Dendritic cell treated with granulocyte-macrophage colony-stimulating factor and Interleukin-4, amounts not matched to agents 40 ng/mL and 50 ng/mL, for 4 days (primary cell): ENCODE data around the gene TTC21B.

Source experiments
- H3K27ac Mint-ChIP-seq: one replicate; pipeline ENCODE4 v1.8.0; 2022; ENCODE audit warnings: mild to moderate bottlenecking, mixed read lengths
- H3K27me3 Mint-ChIP-seq: one replicate; pipeline ENCODE4 v1.8.0; 2022; ENCODE audit warnings: mild to moderate bottlenecking, mixed read lengths
- H3K36me3 Mint-ChIP-seq: one replicate; pipeline ENCODE4 v1.8.0; 2022; ENCODE audit warnings: low read depth, mixed read lengths
- H3K4me1 Mint-ChIP-seq: one replicate; pipeline ENCODE4 v1.8.0; 2022; ENCODE audit warnings: low read depth, mixed read lengths
- H3K4me3 Mint-ChIP-seq: one replicate; pipeline ENCODE4 v1.8.0; 2022; ENCODE audit warnings: mild to moderate bottlenecking, moderate library complexity, mixed read lengths
- H3K9me3 Mint-ChIP-seq: one replicate; pipeline ENCODE4 v1.8.0; 2022; ENCODE audit warnings: mixed read lengths
- intact Hi-C: fragments of 100-400 bp; cut with micrococcal nuclease; formaldehyde crosslinking; loops from one replicate; pipeline ENCODE4 v1.15.0; 2022

Gene TTC21B

GRCh38 chr2:165952741-165953211, 800 bp downstream of the TTC21B start:
- Mint-ChIP-seq H3K36me3 (peaks cover 4% of the 10 kb centered on the region), H3K27me3 (no peaks in the 10 kb centered on the region), H3K4me1 (peaks cover 10% of the 10 kb centered on the region), H3K9me3 (no peaks in the 10 kb centered on the region), H3K4me3 (no peak overlapping the region), H3K27ac (no peak overlapping the region)
- intact Hi-C loops = loop anchor here (1.0 to 10.0 kb wide), 3 partner anchors 160 to 462 kb away; partner anchors contain the start of genes GALNT3 and SCN1A

GRCh38 chr2:165952085-165952484, 1.5 kb downstream of the TTC21B start:
- Mint-ChIP-seq H3K4me1 (peaks cover 10% of the 10 kb centered on the region), H3K27me3 (no peaks in the 10 kb centered on the region), H3K27ac (no peak overlapping the region), H3K9me3 (no peaks in the 10 kb centered on the region), H3K4me3 (no peak overlapping the region), H3K36me3 (peaks cover 11% of the 10 kb centered on the region)
- intact Hi-C loops = loop anchor here (5.0 to 10.0 kb wide), 2 partner anchors 160 to 463 kb away; partner anchors contain the start of gene GALNT3

GRCh38 chr2:165950438-165950837, 3.1 kb downstream of the TTC21B start:
- Mint-ChIP-seq H3K4me3 (no peak overlapping the region), H3K27ac (no peak overlapping the region), H3K27me3 (no peaks in the 10 kb centered on the region), H3K9me3 (no peaks in the 10 kb centered on the region), H3K36me3 (peaks cover 12% of the 10 kb centered on the region), H3K4me1 (peaks cover 10% of the 10 kb centered on the region)
- intact Hi-C loops = loop anchor here (5.0 to 10.0 kb wide), 2 partner anchors 158 to 464 kb away; partner anchors contain the start of gene GALNT3

GRCh38 chr2:165941827-165942226, 11.7 kb downstream of the TTC21B start:
- Mint-ChIP-seq H3K9me3 (no peaks in the 10 kb centered on the region), H3K4me1 (no peaks in the 10 kb centered on the region), H3K27me3 (no peaks in the 10 kb centered on the region), H3K36me3 (peaks cover 64% of the 10 kb centered on the region), H3K4me3 (no peak overlapping the region), H3K27ac (no peak overlapping the region)
- intact Hi-C loops = no loop called here

- intact Hi-C loops = no loop called here
- Mint-ChIP-seq H3K27ac (no peak overlapping the region), H3K4me3 (no peak overlapping the region), H3K4me1 (no peaks in the 10 kb centered on the region), H3K36me3 (peaks cover 82% of the 10 kb centered on the region), H3K27me3 (no peaks in the 10 kb centered on the region), H3K9me3 (no peaks in the 10 kb centered on the region)
Observed at GRCh38 chr2:165938237-165938636, 15.3 kb downstream of the TTC21B start.

- Mint-ChIP-seq H3K4me1 (no peaks in the 10 kb centered on the region), H3K27ac (no peak overlapping the region)
Observed at GRCh38 chr2:165933211-165933910, 20.2 kb downstream of the TTC21B start.

GRCh38 chr2:165927774-165928173, 25.8 kb downstream of the TTC21B start:
- Mint-ChIP-seq H3K4me1 (no peaks in the 10 kb centered on the region), H3K9me3 (no peaks in the 10 kb centered on the region), H3K27ac (no peak overlapping the region), H3K4me3 (no peak overlapping the region), H3K36me3 (peaks cover 30% of the 10 kb centered on the region), H3K27me3 (no peaks in the 10 kb centered on the region)
- intact Hi-C loops = no loop called here

More at GRCh38 chr2:165933211-165933910, 20.2 kb downstream of the TTC21B start:
- intact Hi-C loops = no loop called here
- H3K36me3 Mint-ChIP-seq = peaks cover 41% of the 10 kb centered on the region
- H3K27me3 Mint-ChIP-seq = no peaks in the 10 kb centered on the region
- H3K4me3 Mint-ChIP-seq = no peak overlapping the region
- H3K9me3 Mint-ChIP-seq = no peaks in the 10 kb centered on the region

GRCh38 chr2:165927353-165927752, 26.2 kb downstream of the TTC21B start:
- peaks cover 33% of the 10 kb centered on the region for H3K36me3 Mint-ChIP-seq
- no peaks in the 10 kb centered on the region for H3K4me1 Mint-ChIP-seq
- intact Hi-C loops = no loop called here
- H3K9me3 Mint-ChIP-seq = no peaks in the 10 kb centered on the region
- H3K27ac Mint-ChIP-seq = no peak overlapping the region
- H3K4me3 Mint-ChIP-seq = no peak overlapping the region
- H3K27me3 Mint-ChIP-seq = no peaks in the 10 kb centered on the region

- Mint-ChIP-seq H3K4me3 (no peak overlapping the region), H3K36me3 (peaks cover 40% of the 10 kb centered on the region), H3K27ac (no peak overlapping the region), H3K4me1 (no peaks in the 10 kb centered on the region), H3K27me3 (no peaks in the 10 kb centered on the region), H3K9me3 (no peaks in the 10 kb centered on the region)
- intact Hi-C loops = no loop called here
Observed at GRCh38 chr2:165924946-165925345, 28.6 kb downstream of the TTC21B start.

GRCh38 chr2:165920748-165921147, 32.8 kb downstream of the TTC21B start:
- H3K4me3 Mint-ChIP-seq = no peak overlapping the region
- H3K27me3 Mint-ChIP-seq = no peaks in the 10 kb centered on the region
- no peak overlapping the region for H3K27ac Mint-ChIP-seq
- intact Hi-C loops = no loop called here
- no peaks in the 10 kb centered on the region for H3K9me3 Mint-ChIP-seq
- H3K4me1 Mint-ChIP-seq = no peaks in the 10 kb centered on the region
- peaks cover 45% of the 10 kb centered on the region for H3K36me3 Mint-ChIP-seq

- no peaks in the 10 kb centered on the region for H3K9me3 Mint-ChIP-seq
- intact Hi-C loops = no loop called here
- H3K27me3 Mint-ChIP-seq = no peaks in the 10 kb centered on the region
- H3K4me3 Mint-ChIP-seq = no peak overlapping the region
- H3K4me1 Mint-ChIP-seq = no peaks in the 10 kb centered on the region
- H3K27ac Mint-ChIP-seq = no peak overlapping the region
- peaks cover 38% of the 10 kb centered on the region for H3K36me3 Mint-ChIP-seq
Observed at GRCh38 chr2:165913636-165914035, 39.9 kb downstream of the TTC21B start.

- Mint-ChIP-seq H3K36me3 (peaks cover 41% of the 10 kb centered on the region), H3K9me3 (no peaks in the 10 kb centered on the region), H3K27ac (no peak overlapping the region)
Observed at GRCh38 chr2:165911981-165912380, 41.6 kb downstream of the TTC21B start.

GRCh38 chr2:165911231-165911630, 42.3 kb downstream of the TTC21B start:
- Mint-ChIP-seq H3K4me1 (no peaks in the 10 kb centered on the region), H3K27me3 (no peaks in the 10 kb centered on the region), H3K36me3 (peaks cover 38% of the 10 kb centered on the region), H3K27ac (no peak overlapping the region), H3K9me3 (no peaks in the 10 kb centered on the region), H3K4me3 (no peak overlapping the region)
- intact Hi-C loops = no loop called here

More at GRCh38 chr2:165911981-165912380, 41.6 kb downstream of the TTC21B start:
- H3K27me3 Mint-ChIP-seq = no peaks in the 10 kb centered on the region
- intact Hi-C loops = no loop called here
- no peak overlapping the region for H3K4me3 Mint-ChIP-seq
- H3K4me1 Mint-ChIP-seq = no peaks in the 10 kb centered on the region

- Mint-ChIP-seq H3K4me3 (no peak overlapping the region), H3K9me3 (no peaks in the 10 kb centered on the region), H3K27me3 (no peaks in the 10 kb centered on the region), H3K27ac (no peak overlapping the region), H3K36me3 (peaks cover 45% of the 10 kb centered on the region), H3K4me1 (no peaks in the 10 kb centered on the region)
- intact Hi-C loops = no loop called here
Observed at GRCh38 chr2:165909466-165909865, 44.1 kb downstream of the TTC21B start.

- H3K36me3 Mint-ChIP-seq = peaks cover 35% of the 10 kb centered on the region
- H3K4me3 Mint-ChIP-seq = no peak overlapping the region
- H3K27ac Mint-ChIP-seq = no peak overlapping the region
- intact Hi-C loops = no loop called here
- H3K9me3 Mint-ChIP-seq = no peaks in the 10 kb centered on the region
- peaks cover 15% of the 10 kb centered on the region for H3K4me1 Mint-ChIP-seq
- no peaks in the 10 kb centered on the region for H3K27me3 Mint-ChIP-seq
Observed at GRCh38 chr2:165905854-165906253, 47.7 kb downstream of the TTC21B start.
